ENCODE measurements around the gene LGALS7B.
"Not testable (repeated sequence)": the region's sequence is repeated elsewhere in the genome, so short reads cannot be mapped to it uniquely, and the experiment has no call there.

Gene LGALS7B

GRCh38 chr19:38788478-38789243, at the start of gene LGALS7B:
Gene LGALS7B, plus strand, starts transcription at chr19:38789200. Its CDS starts 27 bp downstream, at chr19:38789227.
- in situ Hi-C loops (cut with MboI; ENCODE audit: low pct_unique_long_range_greater_than_20kb, low sequenced_read_pairs), result no loop called here
- DNase-seq, result no peak

GRCh38 chr19:38739440-38740256, 49.4 kb upstream of the LGALS7B start:
- peak; percentile 63 for DNase-seq
- in situ Hi-C loops (cut with MboI; ENCODE audit: low pct_unique_long_range_greater_than_20kb, low sequenced_read_pairs), result no loop called here

GRCh38 chr19:38740257-38740592, 48.8 kb upstream of the LGALS7B start:
- no peak for DNase-seq
- in situ Hi-C loops (cut with MboI; ENCODE audit: low pct_unique_long_range_greater_than_20kb, low sequenced_read_pairs), result no loop called here

- DNase-seq, result no peak
- in situ Hi-C loops (cut with MboI; ENCODE audit: low pct_unique_long_range_greater_than_20kb, low sequenced_read_pairs), result no loop called here
Measured at GRCh38 chr19:38740932-38741331, 48.1 kb upstream of the LGALS7B start.

GRCh38 chr19:38741670-38742069, 47.3 kb upstream of the LGALS7B start:
- no peak for DNase-seq
- in situ Hi-C loops (cut with MboI; ENCODE audit: low pct_unique_long_range_greater_than_20kb, low sequenced_read_pairs), result no loop called here

GRCh38 chr19:38742296-38742695, 46.7 kb upstream of the LGALS7B start:
- in situ Hi-C loops (cut with MboI; ENCODE audit: low pct_unique_long_range_greater_than_20kb, low sequenced_read_pairs), result no loop called here

GRCh38 chr19:38742906-38743305, 46.1 kb upstream of the LGALS7B start:
- in situ Hi-C loops (cut with MboI; ENCODE audit: low pct_unique_long_range_greater_than_20kb, low sequenced_read_pairs), result no loop called here

More at GRCh38 chr19:38742296-38742695, 46.7 kb upstream of the LGALS7B start:
- no peak for DNase-seq

GRCh38 chr19:38743394-38744297, 45.4 kb upstream of the LGALS7B start:
- in situ Hi-C loops (cut with MboI; ENCODE audit: low pct_unique_long_range_greater_than_20kb, low sequenced_read_pairs), result no loop called here
- DNase-seq, result no peak

More at GRCh38 chr19:38742906-38743305, 46.1 kb upstream of the LGALS7B start:
- DNase-seq, result no peak

- in situ Hi-C loops (cut with MboI; ENCODE audit: low pct_unique_long_range_greater_than_20kb, low sequenced_read_pairs), result no loop called here
- DNase-seq, result no peak
Measured at GRCh38 chr19:38744298-38744681, 44.7 kb upstream of the LGALS7B start, which contains the start of gene CAPN12. Gene CAPN12, minus strand, starts transcription at chr19:38744474. Its CDS starts 309 bp downstream, at chr19:38744165.

GRCh38 chr19:38744874-38745273, 44.1 kb upstream of the LGALS7B start:
- no peak for DNase-seq
- in situ Hi-C loops (cut with MboI; ENCODE audit: low pct_unique_long_range_greater_than_20kb, low sequenced_read_pairs), result no loop called here

- in situ Hi-C loops (cut with MboI; ENCODE audit: low pct_unique_long_range_greater_than_20kb, low sequenced_read_pairs), result no loop called here
- no peak for DNase-seq
Measured at GRCh38 chr19:38745316-38745715, 43.7 kb upstream of the LGALS7B start.

GRCh38 chr19:38753783-38754182, 35.2 kb upstream of the LGALS7B start:
- not testable (repeated sequence) for DNase-seq

GRCh38 chr19:38754196-38754595, 34.8 kb upstream of the LGALS7B start:
- DNase-seq; in situ Hi-C loops (cut with MboI; ENCODE audit: low pct_unique_long_range_greater_than_20kb, low sequenced_read_pairs): not testable (repeated sequence)

More at GRCh38 chr19:38753783-38754182, 35.2 kb upstream of the LGALS7B start:
- in situ Hi-C loops (cut with MboI; ENCODE audit: low pct_unique_long_range_greater_than_20kb, low sequenced_read_pairs), result not testable (repeated sequence)

- DNase-seq, result no peak
- in situ Hi-C loops (cut with MboI; ENCODE audit: low pct_unique_long_range_greater_than_20kb, low sequenced_read_pairs), result no loop called here
Measured at GRCh38 chr19:38759590-38760003, 29.4 kb upstream of the LGALS7B start.

- in situ Hi-C loops (cut with MboI; ENCODE audit: low pct_unique_long_range_greater_than_20kb, low sequenced_read_pairs); DNase-seq: not testable (repeated sequence)
Measured at GRCh38 chr19:38760805-38761517, 28.0 kb upstream of the LGALS7B start.

- DNase-seq; in situ Hi-C loops (cut with MboI; ENCODE audit: low pct_unique_long_range_greater_than_20kb, low sequenced_read_pairs): not testable (repeated sequence)
Measured at GRCh38 chr19:38761884-38762389, 27.1 kb upstream of the LGALS7B start.

- no peak for DNase-seq
- in situ Hi-C loops (cut with MboI; ENCODE audit: low pct_unique_long_range_greater_than_20kb, low sequenced_read_pairs), result no loop called here
Measured at GRCh38 chr19:38763795-38764220, 25.2 kb upstream of the LGALS7B start.

GRCh38 chr19:38765214-38765613, 23.8 kb upstream of the LGALS7B start:
- DNase-seq, result no peak
- in situ Hi-C loops (cut with MboI; ENCODE audit: low pct_unique_long_range_greater_than_20kb, low sequenced_read_pairs), result no loop called here

All from KBM-7 (cell line).